SK-N-SH treated with all-trans-retinoic acid at 6 μM for 48 hours (cell line): Measurements from ENCODE around the gene PANX2.

Source experiments
- BACH2 ChIP-seq: fragments of 250-450 bp; sonication (Bioruptor Pico); IDR thresholded peaks from 2 replicates; pipeline ENCODE4 v1.9.0; 2021; ENCODE audit warnings: mild to moderate bottlenecking, borderline replicate concordance
- CREB5 ChIP-seq: fragments of 250-450 bp; sonication (Bioruptor Pico); IDR thresholded peaks from 2 replicates; pipeline ENCODE4 v1.5.1; 2020; ENCODE audit warnings: low read depth, mild to moderate bottlenecking, moderate library complexity
- CSRNP3 ChIP-seq: fragments of 250-450 bp; sonication (Bioruptor Pico); IDR thresholded peaks from 2 replicates; pipeline ENCODE4 v1.5.1; 2021; ENCODE audit warnings: mild to moderate bottlenecking, moderate library complexity
- ESRRG ChIP-seq: fragments of 250-450 bp; sonication (Bioruptor Pico); IDR thresholded peaks from 2 replicates; pipeline ENCODE4 v1.6.1; 2021; ENCODE audit warnings: mild to moderate bottlenecking
- GLIS3 ChIP-seq: fragments of 250-450 bp; sonication (Bioruptor Pico); IDR thresholded peaks from 2 replicates; pipeline ENCODE4 v1.5.0; 2020; ENCODE audit warnings: mild to moderate bottlenecking, moderate library complexity
- OSR1 ChIP-seq: fragments of 250-450 bp; sonication (Bioruptor Pico); IDR thresholded peaks from 2 replicates; pipeline ENCODE4 v1.8.0; 2022; ENCODE audit warnings: moderate library complexity, mild to moderate bottlenecking, inconsistent platforms
- PATZ1 ChIP-seq: fragments of 250-450 bp; sonication (Bioruptor Pico); IDR thresholded peaks from 2 replicates; pipeline ENCODE4 v1.8.0; 2020; ENCODE audit warnings: mild to moderate bottlenecking, moderate library complexity, borderline replicate concordance
- POU6F1 ChIP-seq: fragments of 250-450 bp; sonication (Bioruptor Pico); IDR thresholded peaks from 2 replicates; pipeline ENCODE4 v1.8.0; 2021; ENCODE audit warnings: low read depth, mild to moderate bottlenecking, moderate library complexity, borderline replicate concordance
- RARB ChIP-seq: fragments of 250-450 bp; sonication (Bioruptor Pico); IDR thresholded peaks from 2 replicates; pipeline ENCODE4 v1.8.0; 2021; ENCODE audit warnings: mild to moderate bottlenecking, moderate library complexity
- TSHZ2 ChIP-seq: fragments of 250-450 bp; sonication (Bioruptor Pico); IDR thresholded peaks from 2 replicates; pipeline ENCODE4 v1.5.0; 2020; ENCODE audit warnings: mild to moderate bottlenecking, moderate library complexity
- ZFP3 ChIP-seq: fragments of 250-450 bp; sonication (Bioruptor Pico); IDR thresholded peaks from 2 replicates; pipeline ENCODE4 v1.5.0; 2020; ENCODE audit warnings: mild to moderate bottlenecking, moderate library complexity
- ZFP30 ChIP-seq: fragments of 450-650 bp; formaldehyde crosslinking; IDR thresholded peaks from 2 replicates; pipeline ENCODE4 v1.5.0; 2022; ENCODE audit warnings: mild to moderate bottlenecking, moderate library complexity
- ZNF70 ChIP-seq: fragments of 450-650 bp; formaldehyde crosslinking; IDR thresholded peaks from 2 replicates; pipeline ENCODE4 v1.5.0; 2020; ENCODE audit warnings: mild to moderate bottlenecking, moderate library complexity
- ZNF8 ChIP-seq: fragments of 450-650 bp; formaldehyde crosslinking; IDR thresholded peaks from 2 replicates; pipeline ENCODE4 v1.5.0; 2020; ENCODE audit warnings: mild to moderate bottlenecking, moderate library complexity

GRCh38 chr22:50194037-50194805 is 23.7 kb downstream of the PANX2 start:
- no peak for TF ChIP-seq PATZ1 (CRISPR knock-in tag)
- no peak for TF ChIP-seq CSRNP3 (CRISPR knock-in tag)
- no peak for TF ChIP-seq ZFP3 (CRISPR knock-in tag)
- TF ChIP-seq OSR1 (CRISPR knock-in tag) = no peak
- TF ChIP-seq TSHZ2 (CRISPR knock-in tag) = no peak
- no peak for TF ChIP-seq POU6F1
- TF ChIP-seq BACH2 (CRISPR knock-in tag) = no peak
- no peak for TF ChIP-seq ESRRG (CRISPR knock-in tag)
- TF ChIP-seq RARB (CRISPR knock-in tag) = no peak
- TF ChIP-seq ZFP30 (CRISPR knock-in tag) = no peak
- TF ChIP-seq CREB5 (CRISPR knock-in tag) = no peak
- TF ChIP-seq ZNF8 (CRISPR knock-in tag) = no peak
- no peak for TF ChIP-seq GLIS3 (CRISPR knock-in tag)
- TF ChIP-seq ZNF70 (CRISPR knock-in tag) = no peak
